ENCODE measurements around the gene NRXN3.

NRXN3 gene

DNA sequence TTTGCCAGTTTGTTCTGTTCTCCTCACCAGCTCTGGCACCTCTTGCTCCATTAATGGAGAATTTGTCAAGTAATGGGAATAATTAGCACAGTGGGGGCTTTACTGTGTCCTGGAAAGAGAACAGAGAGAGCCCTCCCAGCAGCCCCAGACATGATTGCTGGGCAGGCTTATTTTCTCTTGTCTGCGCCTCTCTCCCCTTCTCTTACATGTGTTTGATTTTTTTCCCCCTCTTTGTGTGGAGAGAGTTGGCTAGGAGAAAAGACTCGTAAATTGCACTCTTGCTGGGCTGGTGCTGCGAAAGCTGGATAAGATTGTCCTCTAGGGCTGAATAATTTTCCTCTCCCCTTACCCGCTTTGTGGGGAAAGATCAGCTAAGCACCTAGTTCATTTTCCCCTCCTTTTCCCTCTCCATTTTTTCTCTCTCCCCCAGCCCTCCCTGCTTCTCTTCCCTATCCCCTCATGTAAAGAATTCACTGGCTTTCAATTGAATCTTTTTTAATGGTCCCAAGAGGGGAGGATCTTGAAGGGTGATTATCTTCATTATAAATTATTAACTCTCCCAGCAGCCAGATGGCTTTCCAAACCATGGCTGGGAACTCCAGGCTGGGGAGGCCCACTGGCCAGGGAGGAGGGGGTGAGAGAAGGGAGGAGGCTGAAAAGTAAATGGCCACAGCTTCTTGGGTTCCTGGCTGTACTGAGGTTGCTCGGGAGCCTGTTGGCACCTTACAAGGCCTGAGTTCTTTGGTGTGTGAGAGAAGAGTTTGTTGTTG, 62.2 kb downstream of the NRXN3 start:
- intact Hi-C loops (cut with DNase I), result no loop called here
- no peak for DNase-seq

DNA sequence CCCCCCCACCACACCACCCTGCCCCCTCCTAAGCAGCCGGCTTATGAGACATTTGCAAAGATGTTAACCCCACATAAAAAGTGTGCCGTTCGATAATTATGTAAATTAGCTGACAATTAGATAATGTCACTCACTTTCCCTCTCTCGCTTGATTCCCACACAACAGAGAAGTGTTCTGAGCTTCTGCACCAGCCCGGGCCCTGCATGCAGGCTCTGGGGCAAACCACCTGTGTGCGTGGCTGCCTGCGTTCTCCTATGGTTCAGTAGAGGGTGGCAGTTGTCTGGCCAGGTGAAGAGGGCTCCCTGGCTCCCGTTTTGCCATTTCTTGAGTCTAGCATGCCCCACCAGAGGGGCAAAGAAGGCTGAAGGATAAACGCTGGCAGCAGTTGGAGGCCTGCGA, 68.0 kb downstream of the NRXN3 start:
- intact Hi-C loops (cut with DNase I), result no loop called here
- DNase-seq, result no peak

DNA sequence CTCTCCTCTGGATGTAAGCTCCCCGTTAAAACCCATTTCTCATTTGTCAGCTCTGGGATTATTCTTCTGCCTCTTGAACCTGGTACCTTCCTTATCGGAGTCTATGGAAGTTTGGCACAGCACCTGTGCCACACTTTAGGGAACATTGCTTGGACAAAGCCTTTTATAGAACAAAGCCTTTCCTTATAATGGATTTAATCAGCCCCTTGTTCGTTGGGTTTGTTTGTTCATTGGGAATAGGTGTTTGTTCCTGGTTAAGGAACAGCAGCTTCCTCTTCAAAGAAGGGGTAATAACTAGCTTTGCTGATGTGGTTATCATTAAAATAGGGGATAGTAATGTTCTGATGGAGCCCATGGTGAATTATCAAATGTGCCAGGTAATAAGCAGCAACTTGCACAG, 70.4 kb downstream of the NRXN3 start:
- no peak for DNase-seq

DNA sequence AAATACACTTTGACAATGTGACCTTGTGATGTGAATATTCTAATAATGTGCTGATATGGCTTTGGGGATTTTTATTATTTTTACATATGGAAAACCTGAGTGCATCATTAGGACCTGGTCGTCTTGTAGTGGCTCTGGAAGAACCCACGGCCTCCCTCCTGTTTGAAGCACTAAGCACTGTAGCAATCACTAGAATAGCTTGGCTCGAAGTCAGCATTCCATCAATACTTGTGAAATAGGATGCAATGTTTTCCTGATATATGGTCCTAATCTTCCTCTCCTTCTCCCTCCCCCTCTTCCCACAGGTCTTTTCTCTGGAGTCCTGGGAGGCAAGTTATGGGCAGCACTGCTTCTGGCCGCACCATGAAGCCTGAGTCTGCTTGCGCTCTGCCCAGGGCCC, 71.9 kb downstream of the NRXN3 start:
- no peak for DNase-seq

More for the DNA sequence above, 70.4 kb downstream of the NRXN3 start:
- intact Hi-C loops (cut with DNase I), result no loop called here

DNA sequence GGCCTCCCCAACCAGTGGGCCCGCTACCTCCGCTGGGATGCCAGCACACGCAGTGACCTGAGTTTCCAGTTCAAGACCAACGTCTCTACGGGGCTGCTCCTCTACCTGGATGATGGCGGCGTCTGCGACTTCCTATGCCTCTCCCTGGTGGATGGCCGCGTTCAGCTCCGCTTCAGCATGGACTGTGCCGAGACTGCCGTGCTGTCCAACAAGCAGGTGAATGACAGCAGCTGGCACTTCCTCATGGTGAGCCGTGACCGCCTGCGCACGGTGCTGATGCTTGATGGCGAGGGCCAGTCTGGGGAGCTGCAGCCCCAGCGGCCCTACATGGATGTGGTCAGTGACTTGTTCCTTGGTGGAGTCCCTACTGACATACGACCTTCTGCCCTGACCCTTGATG, 73.0 kb downstream of the NRXN3 start:
- DNase-seq, result no peak
- intact Hi-C loops (cut with DNase I), result no loop called here

More for the DNA sequence above, 71.9 kb downstream of the NRXN3 start:
- intact Hi-C loops (cut with DNase I), result no loop called here

DNA sequence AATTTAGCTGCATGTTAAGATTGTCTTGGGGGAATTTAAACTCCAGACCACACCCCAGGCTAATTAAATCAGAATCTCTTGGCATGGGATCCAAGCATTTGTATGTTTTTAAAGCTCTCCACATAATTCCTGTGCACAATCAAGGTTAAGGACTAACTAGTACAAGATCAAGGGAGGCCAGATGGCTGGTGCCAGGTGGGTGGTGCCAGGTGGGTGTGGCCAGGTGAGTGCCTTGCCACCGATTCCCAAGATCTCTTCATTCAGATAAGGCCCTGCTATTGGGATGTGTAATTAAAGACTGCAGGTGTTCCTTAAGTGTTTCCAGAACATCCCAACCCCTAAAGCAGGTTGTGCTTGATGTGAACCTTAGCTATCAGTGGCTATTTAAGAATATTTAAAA, 75.1 kb downstream of the NRXN3 start:
- no peak for DNase-seq
- intact Hi-C loops (cut with DNase I), result no loop called here

DNA sequence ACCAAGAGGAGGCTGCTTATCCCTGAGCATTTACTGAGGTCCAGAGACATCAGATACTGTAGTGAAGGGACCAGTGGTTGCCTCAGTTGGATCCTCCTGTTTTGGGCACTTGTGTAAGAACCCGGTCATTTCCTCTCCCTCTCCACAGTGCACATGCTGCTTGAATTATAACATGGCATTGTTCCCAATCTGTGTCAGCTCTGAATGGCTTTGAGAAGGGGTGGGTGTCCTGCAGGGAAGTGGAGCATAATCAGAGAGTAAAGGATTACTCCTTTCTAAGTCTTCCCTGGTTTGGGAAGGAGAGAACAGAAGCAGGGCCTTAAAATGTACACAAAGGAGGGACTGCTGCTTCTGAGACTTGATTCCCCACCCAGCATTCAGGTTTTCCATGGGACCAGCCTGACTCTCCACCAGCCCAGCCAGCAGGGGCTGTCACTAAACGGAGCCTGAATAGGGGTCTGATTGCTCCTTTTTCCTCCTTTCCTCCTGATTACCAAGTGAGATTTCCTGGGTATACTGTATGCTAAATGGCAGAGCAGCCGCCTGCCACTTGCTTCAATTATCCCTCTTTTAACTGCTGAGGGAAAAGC, 78.4 kb downstream of the NRXN3 start:
- intact Hi-C loops (cut with DNase I), result no loop called here
- no peak for DNase-seq

DNA sequence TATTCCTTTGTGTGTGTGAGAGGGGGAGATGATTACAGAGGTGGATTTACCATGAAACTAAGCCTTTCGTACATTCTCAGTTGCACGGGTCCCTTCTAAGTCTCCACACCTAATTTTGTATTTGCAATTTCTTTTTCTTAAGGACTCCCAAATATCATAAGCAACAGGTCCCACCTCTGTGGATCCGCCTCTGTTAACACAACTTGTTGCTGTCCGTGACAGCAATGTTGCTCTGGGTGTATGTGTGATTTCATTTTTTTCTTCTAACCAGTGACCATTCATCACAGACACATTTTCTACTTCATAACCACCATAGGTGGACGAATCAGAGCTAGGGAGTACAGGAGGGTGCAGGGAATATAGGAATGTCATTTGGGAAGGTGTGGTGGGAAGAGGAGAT, 81.1 kb downstream of the NRXN3 start:
- no peak for DNase-seq
- intact Hi-C loops (cut with DNase I), result no loop called here

DNA sequence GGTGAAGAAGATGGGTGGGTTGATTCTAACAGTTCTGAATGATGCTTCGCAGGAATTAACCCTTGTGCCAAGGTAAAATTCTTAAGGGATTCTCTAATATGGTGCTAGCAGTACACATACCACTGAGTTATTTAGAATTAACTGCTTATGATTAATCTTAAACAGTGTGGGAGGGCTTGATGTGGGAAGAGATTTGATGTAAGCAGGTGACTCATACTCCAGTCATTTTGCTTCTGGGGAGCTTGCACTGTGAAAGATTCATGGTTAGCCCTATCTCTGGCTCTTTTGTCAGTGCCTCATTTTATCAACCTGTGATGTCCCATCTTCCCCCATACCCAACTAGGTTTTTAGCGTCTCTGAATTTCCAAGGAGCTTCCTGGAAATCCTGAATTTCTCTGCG, 83.8 kb downstream of the NRXN3 start:
- intact Hi-C loops (cut with DNase I), result no loop called here
- no peak for DNase-seq

DNA sequence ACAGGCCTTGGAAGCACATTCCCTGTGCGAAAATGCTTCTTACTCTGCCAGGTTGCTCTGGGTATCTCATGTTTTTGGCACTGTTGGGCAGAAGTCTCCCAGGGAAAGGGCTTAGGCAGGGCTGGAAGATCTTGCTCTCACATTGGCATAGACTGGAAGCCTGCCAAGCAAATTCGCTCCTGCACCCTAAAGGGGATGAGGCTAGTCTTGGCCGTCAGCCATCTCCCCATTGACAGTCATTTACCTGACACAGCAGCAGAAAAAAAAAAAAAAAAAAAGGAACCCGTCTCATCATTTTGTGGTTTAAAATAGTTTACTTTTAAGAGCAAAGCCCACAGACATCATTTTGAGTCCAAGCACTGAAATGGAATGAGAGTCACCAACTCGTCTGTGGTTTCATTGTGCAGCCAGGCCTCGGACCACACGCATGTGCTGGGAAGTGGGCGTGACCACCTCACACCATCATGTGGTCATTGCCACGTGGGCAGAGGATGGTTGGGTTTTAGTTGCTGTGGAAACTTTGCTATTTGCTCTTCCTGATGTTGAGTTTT, 84.8 kb downstream of the NRXN3 start:
- intact Hi-C loops (cut with DNase I), result no loop called here
- peak in 4 of 10 donors; percentile 31 to 86 (median 58) for DNase-seq

DNA sequence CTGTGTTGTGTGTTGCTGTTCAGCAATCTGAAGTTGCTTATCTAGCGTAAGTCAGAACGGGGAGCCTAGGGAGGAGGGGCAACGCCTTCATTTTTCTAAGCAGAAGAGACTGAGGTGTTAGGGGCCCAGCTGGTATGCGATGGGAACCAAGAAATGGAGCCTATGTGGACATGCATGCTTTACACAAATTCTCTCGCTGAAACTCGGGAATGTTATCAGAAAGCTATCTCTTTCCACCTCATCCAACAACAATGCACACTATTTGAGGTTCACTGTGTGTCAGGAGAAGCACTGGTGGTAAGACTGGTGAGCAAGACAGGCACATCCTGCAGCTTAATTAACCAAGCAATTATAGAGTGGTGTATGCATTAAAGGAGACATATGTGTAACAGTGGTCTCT, 89.7 kb downstream of the NRXN3 start:
- DNase-seq, result no peak
- intact Hi-C loops (cut with DNase I), result no loop called here

DNA sequence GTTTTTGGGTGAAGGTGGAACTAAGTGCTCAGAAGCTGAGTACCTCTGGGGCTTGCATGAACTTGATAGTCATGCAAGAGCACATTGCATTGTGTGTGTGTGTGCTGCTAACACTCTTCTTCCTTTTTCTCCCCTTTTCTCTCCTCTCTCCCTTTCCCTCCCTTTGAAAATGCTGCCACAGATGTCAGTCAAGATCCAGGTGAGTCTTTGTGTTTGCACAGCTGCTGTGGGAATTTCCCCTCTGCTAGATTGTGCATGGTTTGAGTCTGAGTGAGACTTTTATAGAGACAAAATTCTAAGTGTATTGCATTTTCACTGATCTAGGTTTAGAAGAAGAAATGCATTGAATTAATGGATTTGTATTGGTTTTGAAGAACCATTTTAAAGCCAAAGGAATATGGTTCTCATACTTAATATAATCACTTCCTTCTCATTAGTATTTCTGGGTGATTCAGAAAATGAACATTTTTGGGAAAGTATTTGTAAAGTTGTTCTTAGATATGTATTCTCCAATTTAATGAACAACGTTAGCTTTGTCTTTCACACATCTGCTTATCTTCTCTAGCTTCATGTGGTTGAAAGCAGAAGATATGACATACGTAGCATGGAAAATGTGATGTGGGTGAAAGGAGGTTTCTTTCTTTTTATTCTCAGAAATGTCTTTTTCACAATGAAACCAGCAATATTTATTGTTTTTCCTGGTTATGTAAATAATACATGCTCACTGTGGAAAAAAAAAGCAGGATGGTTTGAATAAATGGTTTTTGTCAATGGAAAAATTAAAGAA, 108.5 kb downstream of the NRXN3 start:
- DNase-seq, result no peak
- intact Hi-C loops (cut with DNase I), result no loop called here

DNA sequence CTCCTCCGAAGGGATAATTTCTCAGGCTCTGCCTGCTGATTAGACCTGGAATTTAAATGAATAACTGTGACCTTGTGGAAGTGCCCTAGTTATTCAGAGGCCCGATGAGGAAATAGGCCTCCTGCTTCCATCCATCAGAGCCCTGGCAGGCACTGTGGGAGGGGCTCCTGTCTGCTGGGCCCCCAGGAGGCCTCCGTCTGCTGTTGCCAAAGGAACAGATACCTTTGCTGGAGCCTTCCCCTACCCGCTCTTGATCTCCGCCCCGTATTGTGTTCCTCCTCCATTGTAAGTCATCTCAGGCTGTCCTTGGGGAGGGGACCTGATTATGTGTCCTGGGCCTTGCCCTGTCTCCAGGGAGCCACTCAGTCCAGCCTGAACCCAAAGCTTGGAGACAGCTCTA, 112.3 kb downstream of the NRXN3 start:
- intact Hi-C loops (cut with DNase I), result no loop called here
- no peak for DNase-seq

DNA sequence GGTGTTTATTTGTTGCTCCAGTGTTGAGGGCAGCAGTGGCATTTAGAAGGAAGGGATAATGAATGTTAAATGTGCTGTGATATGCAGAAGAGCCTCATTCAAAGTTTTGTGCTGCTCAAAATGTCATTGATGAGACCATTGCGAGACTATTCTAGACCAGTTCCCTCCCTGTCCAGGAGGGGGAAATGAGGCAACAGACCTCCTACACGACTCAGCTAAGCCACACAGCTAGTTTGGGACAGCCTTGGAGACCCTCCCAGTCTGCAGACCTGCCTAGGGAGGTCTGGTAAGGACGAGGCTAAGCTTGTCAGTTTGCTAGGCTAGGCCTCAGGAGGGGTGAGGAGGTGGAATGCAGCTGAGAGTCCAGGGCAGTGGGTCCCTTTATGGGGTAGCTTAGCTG, 116.0 kb downstream of the NRXN3 start:
- intact Hi-C loops (cut with DNase I), result no loop called here
- DNase-seq, result no peak

DNA sequence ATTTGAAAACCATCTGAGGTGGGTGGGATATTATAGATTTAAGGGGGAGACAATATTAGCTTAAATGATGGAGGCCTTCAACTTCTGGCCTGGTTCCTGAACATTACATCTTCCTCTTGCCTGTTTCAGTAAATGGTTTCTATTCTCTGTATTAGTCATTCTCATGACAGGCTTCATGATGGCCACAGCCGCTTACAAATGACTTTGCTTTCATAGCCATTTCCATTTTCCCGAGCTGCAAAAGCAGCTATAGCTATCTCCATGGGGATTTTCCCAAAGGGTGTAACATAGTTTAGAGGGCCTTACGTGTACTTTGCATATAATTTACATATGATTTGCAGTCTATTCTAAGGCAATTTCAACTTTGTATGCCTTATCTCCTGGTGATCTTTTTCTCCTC, 121.8 kb downstream of the NRXN3 start:
- intact Hi-C loops (cut with DNase I), result no loop called here
- no peak for DNase-seq

DNA sequence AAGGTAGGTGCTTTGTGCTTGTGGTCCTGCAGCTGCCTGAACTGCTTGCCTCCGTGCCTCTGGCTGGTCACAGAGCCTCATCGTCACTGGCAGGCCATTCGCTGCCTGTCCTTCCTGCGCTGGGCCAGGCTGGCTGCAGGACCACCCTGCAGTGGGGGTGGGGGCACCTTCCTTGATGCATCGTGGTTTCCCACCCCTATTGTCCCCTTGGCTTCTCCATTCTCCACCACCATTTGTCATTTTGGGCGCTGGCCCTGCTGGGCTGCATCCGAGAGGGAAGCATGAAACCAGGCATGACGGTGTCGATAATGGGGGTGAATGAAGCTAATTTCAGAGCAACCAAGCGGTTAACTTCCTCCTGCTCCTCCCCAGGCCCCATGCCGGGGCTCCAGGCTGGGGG, 127.7 kb downstream of the NRXN3 start:
- intact Hi-C loops (cut with DNase I), result no loop called here
- DNase-seq, result no peak

DNA sequence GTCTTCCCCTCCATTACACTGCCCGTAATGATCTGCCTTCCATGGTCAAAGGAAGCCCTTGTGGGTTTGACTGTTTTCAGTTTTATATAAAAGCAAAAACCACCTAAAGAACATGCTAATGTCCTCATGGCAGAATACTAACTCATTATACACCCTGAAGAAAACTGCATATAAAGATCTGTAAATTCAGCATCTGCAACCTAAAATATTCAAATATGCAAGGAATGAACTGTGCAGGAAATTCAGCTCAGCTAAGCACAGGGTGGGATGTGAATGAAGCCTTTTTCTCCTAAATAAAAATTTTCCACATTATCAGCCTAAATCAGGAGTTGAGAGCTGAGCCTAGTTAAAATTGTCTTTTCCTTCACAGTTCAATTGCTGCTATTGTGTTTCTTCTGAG, 128.1 kb downstream of the NRXN3 start:
- no peak for DNase-seq
- intact Hi-C loops (cut with DNase I), result no loop called here

DNA sequence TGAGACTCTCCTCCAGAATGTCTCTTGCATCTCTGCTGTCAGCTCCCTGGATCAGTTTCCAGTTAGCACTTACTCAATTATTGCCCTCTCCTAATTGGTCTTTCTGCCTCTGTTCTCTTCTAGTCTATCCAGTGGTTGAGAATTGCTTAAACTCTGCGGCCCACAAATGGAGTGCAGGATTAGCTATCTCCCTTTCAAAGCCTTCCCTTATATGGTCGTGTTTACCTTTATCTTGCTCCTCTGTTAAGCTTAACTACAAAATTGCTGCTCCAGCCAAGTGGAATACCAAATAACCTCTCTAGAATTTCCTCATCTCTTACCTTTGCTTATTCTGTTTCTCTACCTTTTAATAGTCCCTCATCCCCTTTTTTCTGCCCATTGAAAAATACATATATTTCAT, 132.7 kb downstream of the NRXN3 start:
- intact Hi-C loops (cut with DNase I), result no loop called here
- no peak for DNase-seq

DNA sequence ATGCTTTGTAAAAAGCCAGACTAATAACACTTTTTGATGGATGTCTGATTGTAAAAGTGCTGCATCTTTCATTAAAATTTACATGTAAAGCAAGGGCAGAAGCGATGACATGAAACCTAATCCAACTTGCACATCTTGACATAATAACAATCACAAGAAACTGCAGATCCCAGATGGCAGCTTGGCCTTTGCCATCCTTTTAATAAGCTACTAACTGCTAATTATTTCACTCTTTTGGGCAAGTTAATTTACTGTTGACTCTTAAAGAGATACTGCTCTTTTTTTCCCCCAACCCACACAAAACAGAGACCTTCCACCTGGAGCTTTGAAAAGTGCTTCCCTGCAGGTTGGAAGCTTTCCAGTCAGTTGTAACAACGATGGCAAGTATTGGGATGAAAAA, 137.5 kb downstream of the NRXN3 start:
- intact Hi-C loops (cut with DNase I), result no loop called here

DNA sequence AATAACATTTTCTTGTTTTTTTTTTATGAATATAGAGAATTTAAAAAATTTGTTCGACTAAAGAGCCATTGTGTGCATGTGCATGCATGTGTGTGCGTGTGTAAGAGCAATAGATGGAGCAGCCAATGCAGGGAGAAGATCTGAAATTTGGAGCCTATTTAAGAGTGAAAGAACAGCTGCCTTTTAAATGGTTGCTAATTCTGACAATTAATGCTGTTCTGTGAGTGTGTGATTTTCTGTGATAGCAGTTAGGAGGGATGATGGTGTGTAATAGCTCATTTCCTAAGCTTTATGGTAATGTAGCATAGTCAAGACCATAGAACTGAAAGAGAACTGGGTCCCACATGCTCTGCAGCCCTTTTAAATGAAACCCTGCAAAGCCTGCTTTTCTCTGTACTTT, 137.9 kb downstream of the NRXN3 start:
- DNase-seq, result no peak
- intact Hi-C loops (cut with DNase I), result no loop called here

More for the DNA sequence above, 137.5 kb downstream of the NRXN3 start:
- DNase-seq, result no peak

DNA sequence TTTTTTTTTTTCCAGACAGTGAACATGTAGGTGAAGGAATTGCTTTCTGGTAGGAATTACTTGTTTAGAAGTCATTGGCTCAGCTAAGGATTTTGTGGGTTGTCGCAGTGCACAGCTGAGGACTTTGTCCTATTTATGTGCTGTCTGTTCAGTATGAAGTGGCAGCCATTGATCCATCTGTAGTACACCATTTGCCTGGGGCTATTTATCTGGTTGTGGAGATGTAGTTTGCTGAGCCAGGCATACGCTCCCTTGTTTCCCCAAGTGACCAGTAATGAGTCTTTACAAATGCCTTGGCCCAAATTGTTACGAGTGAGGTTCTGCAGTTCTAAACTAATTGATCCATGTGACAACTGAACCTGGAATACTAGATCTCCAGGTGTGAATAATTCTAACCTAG, 140.1 kb downstream of the NRXN3 start:
- intact Hi-C loops (cut with DNase I), result no loop called here
- no peak for DNase-seq
